Smooth muscle cell (in vitro differentiated cells): ENCODE data around the gene CCDC187. TPM values are rescaled to one million over a fixed set of nuclear protein-coding genes. Genes with fewer than 3 reads are reported as not detected.

Source experiments
- DNase-seq: peaks from one replicate; lab custom pipeline; 2025; ENCODE audit not compliant: unreplicated experiment; lab: John Stamatoyannopoulos, UW
- H2AFZ ChIP-seq: fragments of 200-600 bp; sonication (generic); 2 replicates; pipeline ENCODE4 v1.6.0; 2016; ENCODE audit warnings: antibody characterized with exemption, low read depth, mild to moderate bottlenecking
- H3F3A ChIP-seq: fragments of 200-600 bp; sonication (generic); 2 replicates; pipeline ENCODE4 v1.6.0; 2017; ENCODE audit warnings: antibody characterized with exemption, low read depth
- H3K27ac ChIP-seq: fragments of 200-600 bp; sonication (generic); 2 replicates; pipeline ENCODE4 v1.5.1; 2016; ENCODE audit warnings: low read depth, mild to moderate bottlenecking
- H3K27me3 ChIP-seq: fragments of 200-600 bp; sonication (generic); 2 replicates; pipeline ENCODE4 v1.6.1; 2016; ENCODE audit warnings: low read depth, mild to moderate bottlenecking
- H3K36me3 ChIP-seq: fragments of 200-600 bp; sonication (generic); 2 replicates; pipeline ENCODE4 v1.5.1; 2016; ENCODE audit warnings: low read depth
- H3K4me1 ChIP-seq: fragments of 200-600 bp; sonication (generic); 2 replicates; pipeline ENCODE4 v1.5.1; 2016; ENCODE audit warnings: low read depth
- H3K4me2 ChIP-seq: fragments of 200-600 bp; sonication (generic); 2 replicates; pipeline ENCODE4 v1.6.0; 2016; ENCODE audit warnings: mild to moderate bottlenecking
- H3K4me3 ChIP-seq: fragments of 200-600 bp; sonication (generic); 2 replicates; pipeline ENCODE4 v1.5.1; 2016; ENCODE audit warnings: mild to moderate bottlenecking
- H3K79me2 ChIP-seq: fragments of 200-600 bp; sonication (generic); 2 replicates; pipeline ENCODE4 v1.6.0; 2016; ENCODE audit warnings: low read depth, mild to moderate bottlenecking
- H3K9ac ChIP-seq: fragments of 200-600 bp; sonication (generic); 2 replicates; pipeline ENCODE4 v1.6.0; 2016; ENCODE audit warnings: low read depth
- H3K9me3 ChIP-seq: fragments of 200-600 bp; sonication (generic); replicated peaks from 2 replicates; pipeline ENCODE4 v1.5.1; 2016; ENCODE audit warnings: low read depth
- H4K20me1 ChIP-seq: fragments of 200-600 bp; sonication (generic); 2 replicates; pipeline ENCODE4 v1.6.0; 2016; ENCODE audit warnings: low read depth
- CTCF ChIP-seq: fragments of 200-600 bp; sonication (generic); IDR thresholded peaks from 2 replicates; pipeline ENCODE4 v1.5.1; 2017; ENCODE audit warnings: borderline replicate concordance, mild to moderate bottlenecking, antibody characterized with exemption; ENCODE audit not compliant: insufficient read depth, poor library complexity, severe bottlenecking
- WGBS: methylation state at CpG from one replicate; pipeline ENCODE4 v1.1.7; 2016; ENCODE audit warnings: low lambda C conversion rate; 5-methylcytosine and 5-hydroxymethylcytosine counted together
- polyA plus RNA-seq: library from polyadenylated mRNA; unstranded; fragments of >200 nt; fragmentation: Nextera tagmentation; extraction: Ambion mirVana; gene quantifications from 2 replicates; pipeline ENCODE4 v1.2.1, GENCODE V29; 2016
- total RNA-seq: library from RNA; depleted of rRNA; stranded (reverse); fragments of >200 nt; gene quantifications from 2 replicates; pipeline ENCODE4 v1.2.3, GENCODE V29; 2014

CCDC187 gene
- total and polyA plus RNA-seq, 2 experiments from 2014 or later, result 0.10 TPM; not detected in 1

DNA sequence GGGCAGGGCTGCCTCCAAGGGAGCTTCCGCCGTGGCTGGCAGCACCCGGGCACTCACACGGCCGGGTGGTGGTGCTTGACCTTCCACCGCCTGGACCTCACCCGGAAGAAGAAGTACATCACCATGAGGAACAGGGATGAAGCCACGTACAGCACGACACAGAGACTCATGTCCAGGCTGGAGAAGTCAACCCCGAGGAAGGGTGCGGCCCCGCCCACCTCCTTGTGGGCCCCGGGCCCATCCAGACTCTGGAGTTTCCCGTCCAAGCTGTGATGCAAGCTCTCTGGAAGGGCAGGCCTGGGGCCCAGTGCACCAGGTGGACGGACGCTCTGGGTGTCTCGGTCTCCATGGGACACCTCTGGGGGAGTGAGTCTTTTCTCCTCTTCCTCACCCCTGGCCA, 95.2 kb downstream of the CCDC187 start:
- Histone ChIP-seq H3K27ac (no peak overlapping the region), H3K27me3 (peaks cover 20% of the 10 kb centered on the region), H4K20me1 (peaks cover 27% of the 10 kb centered on the region), H3K4me2 (no peak overlapping the region), H3K9me3 (no peaks in the 10 kb centered on the region), H3K36me3 (no peaks in the 10 kb centered on the region), H3F3A (no peaks in the 10 kb centered on the region), H3K4me3 (no peak overlapping the region), H2AFZ (no peak overlapping the region), H3K79me2 (no peaks in the 10 kb centered on the region), H3K4me1 (no peaks in the 10 kb centered on the region), H3K9ac (no peak overlapping the region)
- no peak for TF ChIP-seq CTCF
- WGBS, result 94% methylated on average over 17 of the region's 17 CpGs
- DNase-seq, result no peak

DNA sequence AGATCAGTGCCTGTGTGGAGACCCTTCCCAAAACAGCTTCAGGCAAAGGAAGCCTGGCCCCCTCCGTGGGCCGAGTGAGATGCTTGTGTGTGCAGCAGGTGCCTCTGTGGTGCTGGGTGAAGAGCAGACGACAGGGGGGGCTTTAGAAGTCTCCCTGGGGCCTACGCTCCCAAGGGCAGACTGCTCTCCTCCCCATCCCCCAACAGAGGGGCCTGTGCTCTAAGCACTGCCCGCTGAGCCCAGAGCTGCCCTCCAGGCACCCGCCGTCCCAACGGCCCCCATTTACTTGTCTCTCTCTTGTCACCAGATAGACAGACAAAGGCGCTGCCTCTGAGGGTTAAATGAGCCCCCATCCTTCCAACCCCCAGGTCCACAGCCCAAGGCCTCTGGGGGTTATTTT, 96.3 kb downstream of the CCDC187 start:
- H3K27ac ChIP-seq, result no peak overlapping the region
- H2AFZ ChIP-seq, result no peak overlapping the region
- no peak overlapping the region for H3K9ac ChIP-seq
- H4K20me1 ChIP-seq, result peaks cover 27% of the 10 kb centered on the region
- peaks cover 30% of the 10 kb centered on the region for H3K27me3 ChIP-seq
- no peak for DNase-seq
- no peak for TF ChIP-seq CTCF
- H3K4me1 ChIP-seq, result no peaks in the 10 kb centered on the region
- H3F3A ChIP-seq, result no peaks in the 10 kb centered on the region
- no peaks in the 10 kb centered on the region for H3K79me2 ChIP-seq
- no peak overlapping the region for H3K4me2 ChIP-seq
- no peaks in the 10 kb centered on the region for H3K36me3 ChIP-seq
- no peak overlapping the region for H3K4me3 ChIP-seq
- WGBS, result 87% methylated on average over 9 of the region's 9 CpGs
- H3K9me3 ChIP-seq, result no peaks in the 10 kb centered on the region

- no peak for TF ChIP-seq CTCF
- H3K4me1 ChIP-seq, result no peaks in the 10 kb centered on the region
- WGBS, result 68% methylated on average over 16 of the region's 16 CpGs
- H3K27me3 ChIP-seq, result peaks cover 38% of the 10 kb centered on the region
- no peak overlapping the region for H2AFZ ChIP-seq
- H3K4me2 ChIP-seq, result no peak overlapping the region
- H3K27ac ChIP-seq, result no peak overlapping the region
- no peaks in the 10 kb centered on the region for H3K79me2 ChIP-seq
- H3K36me3 ChIP-seq, result no peaks in the 10 kb centered on the region
- no peak overlapping the region for H3K4me3 ChIP-seq
- DNase-seq, result no peak
- H3K9me3 ChIP-seq, result no peaks in the 10 kb centered on the region
- no peak overlapping the region for H3K9ac ChIP-seq
- no peaks in the 10 kb centered on the region for H3F3A ChIP-seq
- peaks cover 27% of the 10 kb centered on the region for H4K20me1 ChIP-seq
These were observed 97.2 kb downstream of the CCDC187 start for GRCh38 chr9:136206602-136207275.

- peaks cover 27% of the 10 kb centered on the region for H4K20me1 ChIP-seq
- H3K9ac ChIP-seq, result no peak overlapping the region
- H3F3A ChIP-seq, result no peaks in the 10 kb centered on the region
- peaks cover 49% of the 10 kb centered on the region for H3K27me3 ChIP-seq
- H3K36me3 ChIP-seq, result no peaks in the 10 kb centered on the region
- no peak overlapping the region for H3K4me3 ChIP-seq
- no peak overlapping the region for H3K4me2 ChIP-seq
- H3K79me2 ChIP-seq, result no peaks in the 10 kb centered on the region
- no peak overlapping the region for H2AFZ ChIP-seq
- TF ChIP-seq CTCF, result no peak
- 88% methylated on average over 5 of the region's 5 CpGs for WGBS
- H3K27ac ChIP-seq, result no peak overlapping the region
- no peaks in the 10 kb centered on the region for H3K9me3 ChIP-seq
- no peak for DNase-seq
- no peaks in the 10 kb centered on the region for H3K4me1 ChIP-seq
These were observed 98.2 kb downstream of the CCDC187 start for GRCh38 chr9:136205707-136205992.
